Measurements from ENCODE around the gene TRPM7. TPM values are rescaled to one million over a fixed set of nuclear protein-coding genes. Genes with fewer than 3 reads are reported as not detected.
"Not testable (repeated sequence)": the region's sequence is repeated elsewhere in the genome, so short reads cannot be mapped to it uniquely, and the experiment has no call there.

The TRPM7 gene
- total RNA-seq, 2 donors from 2014 or later = 28.3 to 34.7 TPM

DNA sequence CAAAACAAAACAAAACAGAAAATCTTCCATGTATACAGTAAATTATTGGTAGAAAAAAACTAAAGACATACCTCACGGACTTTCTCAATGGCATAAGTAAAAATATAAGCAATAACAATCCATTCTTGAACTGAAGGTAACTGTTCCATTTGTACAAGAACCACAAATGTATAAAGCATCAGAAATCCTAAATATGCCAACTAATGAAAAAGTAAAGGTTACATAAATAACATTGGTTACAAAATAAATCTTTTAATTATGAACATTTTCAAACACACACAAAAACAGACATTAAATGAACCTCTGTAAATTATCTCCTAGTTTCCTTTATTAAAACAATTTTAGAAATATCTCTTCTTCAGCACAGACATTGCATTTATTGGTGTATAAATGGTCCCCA lies 79.5 kb downstream of the TRPM7 start:
- Histone ChIP-seq H3K4me1 (no peaks in the 10 kb centered on the region), H3K9ac (ENCODE audit: low read depth in 2 of 2, low read length in 2 of 2) (no peak overlapping the region), H3K27me3 (no peaks in the 10 kb centered on the region), H3K4me3 (no peak overlapping the region), H3K27ac (no peak overlapping the region), H3K9me3 (no peaks in the 10 kb centered on the region), H3K36me3 (peaks cover 11% of the 10 kb centered on the region)
- TF ChIP-seq, protein P1, sequence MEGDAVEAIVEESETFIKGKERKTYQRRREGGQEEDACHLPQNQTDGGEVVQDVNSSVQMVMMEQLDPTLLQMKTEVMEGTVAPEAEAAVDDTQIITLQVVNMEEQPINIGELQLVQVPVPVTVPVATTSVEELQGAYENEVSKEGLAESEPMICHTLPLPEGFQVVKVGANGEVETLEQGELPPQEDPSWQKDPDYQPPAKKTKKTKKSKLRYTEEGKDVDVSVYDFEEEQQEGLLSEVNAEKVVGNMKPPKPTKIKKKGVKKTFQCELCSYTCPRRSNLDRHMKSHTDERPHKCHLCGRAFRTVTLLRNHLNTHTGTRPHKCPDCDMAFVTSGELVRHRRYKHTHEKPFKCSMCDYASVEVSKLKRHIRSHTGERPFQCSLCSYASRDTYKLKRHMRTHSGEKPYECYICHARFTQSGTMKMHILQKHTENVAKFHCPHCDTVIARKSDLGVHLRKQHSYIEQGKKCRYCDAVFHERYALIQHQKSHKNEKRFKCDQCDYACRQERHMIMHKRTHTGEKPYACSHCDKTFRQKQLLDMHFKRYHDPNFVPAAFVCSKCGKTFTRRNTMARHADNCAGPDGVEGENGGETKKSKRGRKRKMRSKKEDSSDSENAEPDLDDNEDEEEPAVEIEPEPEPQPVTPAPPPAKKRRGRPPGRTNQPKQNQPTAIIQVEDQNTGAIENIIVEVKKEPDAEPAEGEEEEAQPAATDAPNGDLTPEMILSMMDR (IDR thresholded peaks at IDR 0.05) = no peak
- no peak for DNase-seq
- intact Hi-C loops (cut with DNase I) = no loop called here

DNA sequence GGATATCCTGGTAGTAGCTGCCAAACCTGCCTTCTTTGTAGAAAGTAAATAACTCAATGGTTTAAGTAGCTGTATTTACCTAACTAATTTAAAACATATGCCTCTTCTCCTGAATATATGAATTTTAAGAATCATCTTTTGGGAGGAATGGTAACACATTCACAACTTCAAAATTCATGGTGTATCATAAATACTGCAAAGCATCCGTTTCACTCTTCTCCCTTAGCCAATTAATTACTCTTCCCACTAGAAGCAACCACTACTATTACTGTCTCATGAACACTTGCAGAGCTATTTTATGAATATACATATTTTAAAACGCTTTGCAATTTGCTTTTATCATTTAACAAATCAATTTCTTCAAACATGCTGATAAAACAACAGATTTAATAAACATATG lies 81.1 kb downstream of the TRPM7 start:
- TF ChIP-seq, protein P1 (IDR thresholded peaks at IDR 0.05) = no peak
- no peak overlapping the region for H3K4me3 ChIP-seq
- DNase-seq = no peak
- no peak overlapping the region for H3K9ac ChIP-seq (ENCODE audit: low read depth in 2 of 2, low read length in 2 of 2)
- intact Hi-C loops (cut with DNase I) = no loop called here
- H3K27ac ChIP-seq = no peak overlapping the region
- no peaks in the 10 kb centered on the region for H3K9me3 ChIP-seq
- no peaks in the 10 kb centered on the region for H3K4me1 ChIP-seq
- H3K27me3 ChIP-seq = no peaks in the 10 kb centered on the region
- H3K36me3 ChIP-seq = peaks cover 11% of the 10 kb centered on the region

DNA sequence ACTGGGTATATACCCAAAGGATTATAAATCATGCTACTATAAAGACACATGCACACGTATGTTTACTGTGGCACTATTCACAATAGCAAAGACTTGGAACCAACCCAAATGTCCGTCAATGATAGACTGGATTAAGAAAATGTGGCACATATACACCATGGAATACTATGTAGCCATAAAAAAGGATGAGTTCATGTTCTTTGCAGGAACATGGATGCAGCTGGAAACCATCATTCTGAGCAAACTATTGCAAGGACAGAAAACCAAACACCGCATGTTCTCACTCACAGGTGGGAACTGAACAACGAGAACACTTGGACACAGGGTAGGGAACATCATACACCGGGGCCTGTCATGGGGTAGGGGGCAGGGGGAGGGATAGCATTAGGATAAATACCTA lies 84.6 kb downstream of the TRPM7 start:
- intact Hi-C loops (cut with DNase I); H3K9ac ChIP-seq (ENCODE audit: low read depth in 2 of 2, low read length in 2 of 2); H3K4me1 ChIP-seq; H3K27ac ChIP-seq; H3K27me3 ChIP-seq; DNase-seq; H3K9me3 ChIP-seq; H3K4me3 ChIP-seq: not testable (repeated sequence)
- H3K36me3 ChIP-seq = peaks cover 13% of the 10 kb centered on the region

DNA sequence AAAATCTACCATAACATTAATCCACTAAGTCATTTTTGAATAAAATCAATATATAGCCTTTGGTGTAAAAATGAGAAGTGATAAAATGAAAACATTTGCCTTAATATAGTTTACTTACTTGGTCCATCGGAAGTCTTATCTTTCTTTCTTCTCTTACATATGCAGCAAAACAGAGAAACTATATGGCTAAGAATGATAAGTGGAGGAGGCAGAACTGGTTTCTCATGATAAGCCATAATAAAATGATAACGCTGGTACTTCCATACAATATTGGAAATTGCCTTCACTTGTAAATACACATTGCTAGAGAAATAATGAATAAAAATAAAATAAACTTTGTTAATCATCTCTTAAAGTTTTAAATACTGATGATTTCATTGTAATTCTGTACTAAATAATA lies 92.3 kb downstream of the TRPM7 start:
- no peak for DNase-seq
- no peak overlapping the region for H3K4me3 ChIP-seq

DNA sequence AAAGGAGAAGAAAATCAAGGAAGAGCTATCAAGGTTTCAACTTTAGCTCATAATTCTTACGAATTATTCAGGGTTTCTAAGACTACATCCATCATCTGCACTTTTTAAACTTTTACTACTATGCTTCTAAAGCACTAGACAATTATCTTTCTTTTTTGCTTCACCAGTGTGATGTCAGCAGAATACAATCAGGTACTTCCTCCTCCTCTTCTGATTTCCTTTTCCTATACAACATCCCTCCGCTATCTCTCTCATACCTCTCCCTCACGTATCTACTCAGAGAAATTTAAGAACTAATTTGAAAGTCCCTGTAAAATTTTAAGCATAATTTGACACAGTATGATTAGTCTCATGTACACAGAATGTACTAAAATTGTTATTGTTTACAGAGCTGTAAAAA lies 92.8 kb downstream of the TRPM7 start:
- no peak for DNase-seq
- H3K4me3 ChIP-seq = no peak overlapping the region
- no peaks in the 10 kb centered on the region for H3K4me1 ChIP-seq
- intact Hi-C loops (cut with DNase I) = loop anchor here (10.0 kb wide), 1 partner anchor 51 kb away; no protein-coding TSS in a partner anchor
- H3K36me3 ChIP-seq = peaks cover 20% of the 10 kb centered on the region
- no peak overlapping the region for H3K9ac ChIP-seq (ENCODE audit: low read depth in 2 of 2, low read length in 2 of 2)
- H3K27me3 ChIP-seq = no peaks in the 10 kb centered on the region
- H3K9me3 ChIP-seq = no peaks in the 10 kb centered on the region
- H3K27ac ChIP-seq = no peak overlapping the region
- TF ChIP-seq, protein P1 (IDR thresholded peaks at IDR 0.05) = no peak

More for the DNA sequence above, 92.3 kb downstream of the TRPM7 start:
- Histone ChIP-seq H3K9me3 (no peaks in the 10 kb centered on the region), H3K27me3 (no peaks in the 10 kb centered on the region), H3K36me3 (peaks cover 21% of the 10 kb centered on the region), H3K27ac (no peak overlapping the region), H3K9ac (ENCODE audit: low read depth in 2 of 2, low read length in 2 of 2) (no peak overlapping the region), H3K4me1 (no peaks in the 10 kb centered on the region)
- intact Hi-C loops (cut with DNase I) = loop anchor here (10.0 kb wide), 1 partner anchor 50 kb away; no protein-coding TSS in a partner anchor
- TF ChIP-seq, protein P1 (IDR thresholded peaks at IDR 0.05) = no peak

DNA sequence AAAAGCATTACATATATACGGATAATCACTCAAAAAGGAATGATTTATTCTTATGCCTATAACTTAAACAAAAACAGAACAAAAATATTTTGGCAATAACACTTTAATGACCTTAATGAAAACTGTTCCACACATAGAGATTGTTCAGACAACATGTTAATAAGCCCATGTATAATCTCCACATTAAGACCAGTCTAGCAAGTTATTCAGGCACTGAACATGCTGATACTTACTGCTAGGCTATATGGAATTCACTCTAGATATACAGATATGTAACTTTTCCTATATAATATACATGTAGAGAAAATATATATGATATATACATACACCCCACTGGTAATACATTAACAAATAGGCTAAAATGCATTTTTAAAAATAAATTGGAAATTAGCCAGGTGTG lies 96.3 kb downstream of the TRPM7 start:
- Histone ChIP-seq H3K27me3 (no peaks in the 10 kb centered on the region), H3K4me3 (no peak overlapping the region), H3K9me3 (no peaks in the 10 kb centered on the region), H3K36me3 (peaks cover 17% of the 10 kb centered on the region), H3K27ac (no peak overlapping the region), H3K9ac (ENCODE audit: low read depth in 2 of 2, low read length in 2 of 2) (no peak overlapping the region), H3K4me1 (no peaks in the 10 kb centered on the region)
- intact Hi-C loops (cut with DNase I) = loop anchor here (10.0 kb wide), 1 partner anchor 55 kb away; no protein-coding TSS in a partner anchor
- no peak for DNase-seq
- TF ChIP-seq, protein P1 (IDR thresholded peaks at IDR 0.05) = no peak
